ENCODE measurements around the gene TPK1.

The TPK1 gene

DNA sequence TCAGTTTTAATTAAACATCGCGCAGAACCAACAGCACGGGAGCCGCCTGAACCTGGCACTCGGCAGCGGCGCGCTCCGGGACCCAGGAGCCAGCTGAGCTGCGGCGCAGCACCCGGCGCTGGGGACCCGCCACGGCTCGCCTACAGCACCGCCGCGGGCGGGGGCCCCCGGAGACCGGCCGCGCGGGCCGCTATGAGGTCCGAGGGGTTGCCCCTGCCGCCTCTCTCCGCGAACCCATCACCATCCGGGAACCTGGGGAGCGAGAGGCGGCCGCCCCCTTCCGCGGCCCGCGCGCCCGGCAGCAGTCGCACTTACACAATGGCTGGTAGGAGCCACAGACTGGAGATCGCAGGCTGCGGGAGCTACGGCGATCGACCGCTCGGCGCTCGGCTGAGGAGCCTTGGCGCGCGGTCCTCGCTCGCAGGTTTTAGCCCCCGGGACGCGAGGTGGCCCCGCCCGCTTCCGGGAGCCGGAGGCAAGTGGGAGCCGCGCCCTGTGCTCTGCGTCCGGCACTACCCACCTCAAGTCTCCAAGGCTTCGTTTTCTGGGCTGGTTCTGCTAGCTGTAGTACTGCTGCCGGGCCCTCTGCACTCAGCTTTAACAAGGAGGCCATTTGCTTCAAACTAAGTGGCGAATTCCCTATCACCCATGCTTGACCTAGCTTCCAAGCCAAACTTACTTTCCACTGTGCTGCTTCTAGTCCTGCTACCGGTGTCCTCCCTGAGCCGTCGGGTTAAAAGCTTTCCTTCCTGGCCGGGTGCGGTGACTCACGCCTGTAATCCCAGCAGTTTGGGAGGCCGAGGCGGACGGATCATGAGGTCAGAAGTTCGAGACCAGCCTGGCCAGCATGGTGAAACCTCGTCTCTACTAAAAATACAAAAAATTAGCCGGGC, at the start of gene TPK1:
Gene TPK1 (minus strand): TSS at position 402 of the 893 bp plus-strand sequence. CDS start 451 bp downstream, outside the sequence.
- DNase-seq (ENCODE audit: low read depth, low spot score), result peak; percentile 97

GRCh38 chr7:144885478-144885877, 49.6 kb upstream of the TPK1 start:
- DNase-seq (ENCODE audit: low read depth, low spot score), result no peak

DNA sequence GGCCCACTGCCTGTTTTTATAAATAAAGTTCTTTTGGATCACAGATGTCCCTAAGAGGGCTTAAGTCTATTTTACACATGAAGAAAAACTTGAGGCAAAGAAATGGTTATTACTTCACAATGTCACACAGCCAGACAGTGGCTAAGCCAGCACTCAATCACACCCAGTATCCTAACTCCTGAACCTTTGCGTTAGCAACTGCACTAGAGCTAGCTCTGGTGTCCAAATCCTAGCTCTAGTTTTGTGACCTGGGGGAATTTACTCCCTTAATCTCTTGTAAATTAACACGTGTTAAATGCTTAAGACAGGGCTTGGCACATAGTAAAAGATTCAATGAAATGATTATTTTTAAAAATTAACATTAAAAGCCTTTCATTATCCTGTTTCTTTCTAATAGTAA, 49.0 kb upstream of the TPK1 start:
- DNase-seq (ENCODE audit: low read depth, low spot score), result no peak

DNA sequence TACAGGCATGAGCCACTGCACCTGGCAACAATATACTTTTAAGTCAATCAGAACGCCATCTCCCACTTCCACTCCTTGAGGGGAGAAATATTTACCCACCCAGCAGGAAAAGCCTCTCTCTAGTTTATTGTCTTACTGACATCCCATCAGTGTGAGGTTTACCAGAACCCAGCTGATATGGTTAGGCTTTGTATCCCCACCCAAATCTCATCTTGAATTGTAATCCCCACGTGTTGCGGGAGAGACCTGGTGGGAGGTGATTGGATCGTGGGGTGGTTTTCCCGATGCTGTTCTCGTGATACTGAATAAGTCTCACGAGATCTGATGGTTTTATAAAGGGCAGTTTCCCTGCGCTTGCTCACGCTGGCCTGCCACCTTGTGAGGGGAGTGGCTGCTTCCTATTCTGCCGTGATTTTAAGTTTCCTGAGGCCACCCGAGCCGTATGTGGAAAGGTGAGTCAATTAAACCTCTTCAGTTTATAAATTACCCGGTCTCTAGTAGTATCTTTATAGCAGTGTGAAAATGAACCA, 37.5 kb upstream of the TPK1 start:
- DNase-seq (ENCODE audit: low read depth, low spot score), result no peak

DNA sequence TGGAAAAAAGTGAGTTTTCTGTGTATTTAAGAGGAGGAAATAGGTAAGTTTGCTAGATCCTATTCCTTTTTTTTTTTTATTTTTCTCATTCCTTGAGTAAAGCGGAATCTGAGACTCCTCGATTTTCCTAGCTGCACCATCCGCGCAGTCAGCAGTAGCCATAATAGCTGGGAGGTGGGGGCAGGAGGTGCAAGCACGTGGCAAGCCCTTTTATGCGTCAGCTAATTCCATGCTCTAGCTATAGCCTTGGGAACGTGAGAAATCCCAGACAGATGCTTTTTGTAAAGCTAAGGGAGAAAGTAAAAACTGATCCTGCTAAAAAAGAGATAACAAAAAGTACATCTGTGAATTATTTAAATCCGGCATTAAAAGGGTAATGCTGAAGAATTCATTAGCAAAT, 33.2 kb upstream of the TPK1 start:
- DNase-seq (ENCODE audit: low read depth, low spot score), result no peak

DNA sequence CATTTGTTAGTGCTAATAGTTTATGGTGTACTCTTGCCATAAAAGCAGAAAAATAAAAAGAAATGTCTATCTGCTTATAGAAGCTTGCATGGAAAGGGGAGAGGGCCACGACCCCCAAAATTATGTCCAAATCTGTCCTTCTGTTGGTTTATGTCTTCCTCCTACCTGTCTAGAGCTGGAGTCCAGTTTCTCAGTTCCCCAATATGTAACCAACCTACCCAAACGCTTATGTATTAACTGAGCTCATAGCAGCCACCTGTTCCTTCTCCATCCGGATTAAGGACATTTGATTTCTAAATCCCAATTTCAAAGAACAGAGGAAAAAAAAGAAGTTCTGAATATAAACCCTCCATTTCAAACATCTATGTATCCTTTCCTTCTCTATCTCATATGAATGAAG, 30.3 kb upstream of the TPK1 start:
- DNase-seq (ENCODE audit: low read depth, low spot score), result no peak

DNA sequence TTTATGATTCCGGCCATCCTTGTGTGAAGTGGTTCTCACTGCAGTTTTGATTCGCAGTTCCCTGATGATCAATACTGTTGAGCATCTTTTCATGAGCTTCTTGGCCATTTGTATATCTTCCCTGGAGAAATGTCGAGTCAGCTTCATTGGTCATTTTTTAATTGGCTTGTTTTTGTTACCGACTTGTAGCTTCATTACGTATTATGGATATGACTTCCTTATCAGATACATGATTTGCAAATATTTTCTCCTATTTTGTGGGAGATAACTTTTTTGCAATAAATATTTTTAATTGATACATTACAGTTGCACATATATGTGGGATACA, 27.4 kb upstream of the TPK1 start:
- DNase-seq (ENCODE audit: low read depth, low spot score), result no peak

DNA sequence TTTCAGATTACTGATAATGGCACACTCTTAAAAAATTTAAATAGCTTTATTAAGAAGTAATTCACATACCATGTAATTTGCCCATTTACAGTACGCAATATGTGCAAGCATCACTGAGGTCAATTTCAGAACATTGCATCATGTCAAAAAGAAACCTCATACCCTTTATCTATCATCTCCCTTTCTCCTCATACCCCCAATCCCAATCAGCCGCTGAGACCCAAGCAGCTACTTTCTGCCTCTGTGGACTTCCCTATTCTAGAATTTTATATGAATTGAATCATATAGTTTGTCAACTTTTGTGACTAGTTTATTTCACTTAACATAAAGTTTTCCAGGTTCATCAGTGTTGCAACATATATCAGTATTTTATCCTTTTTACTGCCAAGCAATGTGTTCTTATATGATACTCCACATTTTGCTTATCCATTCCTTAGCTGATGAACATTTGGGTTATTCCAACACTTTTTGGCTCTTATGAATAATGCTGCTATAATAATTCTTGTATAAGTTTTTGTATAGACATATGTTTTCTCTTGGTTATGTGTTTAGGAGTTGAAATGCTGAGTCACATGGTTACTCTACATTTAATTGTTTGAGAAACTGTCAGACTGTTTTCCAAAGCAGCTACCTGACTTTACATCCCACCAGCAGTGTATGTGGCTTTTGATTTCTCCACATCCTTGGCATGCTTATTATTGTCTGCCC, 26.9 kb upstream of the TPK1 start:
- DNase-seq (ENCODE audit: low read depth, low spot score), result no peak

- DNase-seq (ENCODE audit: low read depth, low spot score), result no peak
These were observed 23.9 kb upstream of the TPK1 start for GRCh38 chr7:144859739-144860138.

DNA sequence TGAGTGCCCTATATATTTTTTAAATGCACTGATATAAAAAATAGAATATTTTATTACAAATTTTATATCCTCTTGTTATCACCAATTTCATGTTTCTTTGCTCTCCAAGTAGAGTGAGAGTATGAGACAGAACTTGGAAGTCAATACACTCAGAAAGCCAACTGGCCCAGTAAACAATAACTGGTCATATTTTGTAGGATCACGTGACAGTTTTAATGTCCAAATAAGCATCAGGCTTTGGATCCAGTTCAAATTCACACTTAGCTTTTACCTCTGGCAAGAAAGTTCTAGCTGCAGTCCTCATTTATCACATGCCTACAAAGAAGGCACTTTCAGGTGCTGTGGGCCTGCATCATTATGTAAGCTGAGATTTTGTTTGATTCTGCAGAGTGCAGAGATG, 21.6 kb upstream of the TPK1 start:
- no peak for DNase-seq (ENCODE audit: low read depth, low spot score)

DNA sequence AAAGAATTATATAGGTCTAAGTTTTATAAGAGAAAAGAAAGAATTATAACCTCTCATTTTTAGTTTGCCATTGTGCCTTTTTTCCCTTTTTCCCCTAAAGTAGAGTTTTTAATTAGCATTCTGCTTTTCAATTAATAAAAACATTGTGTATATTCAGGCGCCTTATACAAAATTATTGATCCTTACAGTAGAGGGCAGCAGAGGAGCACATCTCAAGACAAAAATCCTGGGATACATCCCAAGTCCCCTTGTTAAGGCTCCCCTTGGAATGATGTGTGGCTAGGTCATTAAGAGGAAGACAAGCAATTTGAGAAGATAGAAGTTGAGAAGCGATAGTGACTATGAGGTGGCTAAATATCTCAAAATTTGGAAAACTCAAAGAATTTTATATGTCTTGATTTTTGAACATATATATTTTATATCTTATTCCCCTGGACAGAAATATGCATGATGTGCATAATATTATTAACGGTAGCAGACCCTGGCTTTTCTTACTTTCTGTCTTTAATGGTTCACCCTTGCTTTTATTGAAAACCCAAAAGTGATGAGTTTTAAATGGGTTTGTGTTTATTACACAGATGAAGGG, 19.1 kb upstream of the TPK1 start:
- DNase-seq (ENCODE audit: low read depth, low spot score), result peak; percentile 46

- no peak for DNase-seq (ENCODE audit: low read depth, low spot score)
These were observed 17.7 kb upstream of the TPK1 start for GRCh38 chr7:144853542-144853941.

- DNase-seq (ENCODE audit: low read depth, low spot score), result no peak
These were observed 12.2 kb upstream of the TPK1 start for GRCh38 chr7:144848078-144848477.

DNA sequence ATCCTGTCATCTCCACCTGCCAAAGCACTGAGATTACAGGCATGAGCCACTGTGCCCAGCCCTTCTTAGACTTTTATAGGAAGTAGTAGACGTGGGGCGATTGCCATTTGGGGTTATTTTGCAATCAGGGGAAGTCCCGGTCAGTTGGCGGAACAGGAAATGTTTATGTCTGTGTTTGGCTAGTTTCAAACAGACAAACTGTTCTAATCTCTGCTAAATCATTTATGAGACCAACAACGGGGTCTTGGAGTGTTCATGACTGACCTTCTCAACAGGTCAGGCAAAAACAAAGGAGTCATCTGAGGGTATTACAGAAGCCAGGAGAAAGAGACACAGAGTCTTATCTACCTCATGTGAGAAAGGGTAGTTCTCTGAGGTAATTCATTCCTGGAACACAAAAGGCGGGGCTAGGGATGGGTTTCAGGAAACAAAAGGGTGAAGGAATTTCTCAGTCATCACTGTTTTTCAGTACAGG, 6.6 kb upstream of the TPK1 start:
- no peak for DNase-seq (ENCODE audit: low read depth, low spot score)

DNA sequence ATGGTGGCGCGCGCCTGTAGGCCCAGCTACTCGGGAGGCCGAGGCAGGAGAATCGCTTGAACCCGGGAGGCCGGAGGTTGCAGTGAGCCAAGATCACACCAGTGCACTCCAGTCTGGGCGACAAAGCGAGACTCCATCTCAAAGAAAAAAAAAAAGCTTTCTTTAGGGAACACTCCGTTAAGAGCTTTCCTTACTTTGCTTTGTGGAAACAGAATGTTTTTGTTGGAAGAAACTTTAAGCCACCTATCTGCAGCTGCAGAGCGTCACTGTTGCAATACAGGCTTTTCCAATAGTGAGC, 641 bp upstream of the TPK1 start:
- no peak for DNase-seq (ENCODE audit: low read depth, low spot score)

DNA sequence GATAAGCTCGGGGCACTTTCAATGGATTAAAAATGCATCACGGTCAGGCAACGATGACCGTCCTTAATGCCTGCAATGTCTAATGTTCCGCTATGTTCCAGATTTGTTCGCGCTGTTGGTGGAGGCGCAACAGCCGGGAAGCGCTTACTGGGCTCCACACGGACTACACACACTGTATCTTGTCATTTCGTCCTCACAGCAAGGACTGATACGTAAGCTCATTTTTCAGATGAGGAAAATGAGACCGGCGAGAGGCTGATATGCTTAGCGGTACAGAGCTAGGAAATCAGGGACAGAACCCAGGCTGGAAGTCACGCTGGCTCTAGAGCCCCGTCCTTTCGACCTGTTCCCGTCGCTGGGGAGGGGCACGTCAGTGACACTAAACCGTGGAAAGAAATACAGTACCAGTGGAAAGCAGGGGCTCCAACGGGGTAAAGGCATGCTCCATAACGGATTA, 670 bp downstream of the TPK1 start:
- DNase-seq (ENCODE audit: low read depth, low spot score), result peak; percentile 69

- DNase-seq (ENCODE audit: low read depth, low spot score), result no peak
These were observed 1.2 kb downstream of the TPK1 start for GRCh38 chr7:144834641-144835144.

DNA sequence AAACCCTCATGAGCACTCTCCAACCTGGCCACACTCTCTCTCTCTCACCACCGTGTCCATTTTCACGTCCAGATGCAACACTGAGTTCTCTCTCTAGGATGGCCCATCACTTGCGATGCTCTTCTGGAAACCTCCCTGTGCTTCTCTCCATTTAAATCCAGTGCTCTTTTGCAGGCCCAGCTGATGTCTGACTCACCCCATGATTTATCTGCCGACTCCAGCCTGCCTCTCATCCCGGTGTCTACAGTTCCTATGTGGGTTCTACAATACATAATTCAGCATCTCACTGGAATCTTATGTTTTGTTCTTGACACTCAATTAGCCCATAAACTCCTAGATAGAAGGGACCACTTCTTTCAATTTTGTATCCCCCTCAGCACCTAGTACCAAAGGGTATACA, 5.0 kb downstream of the TPK1 start:
- DNase-seq (ENCODE audit: low read depth, low spot score), result no peak

DNA sequence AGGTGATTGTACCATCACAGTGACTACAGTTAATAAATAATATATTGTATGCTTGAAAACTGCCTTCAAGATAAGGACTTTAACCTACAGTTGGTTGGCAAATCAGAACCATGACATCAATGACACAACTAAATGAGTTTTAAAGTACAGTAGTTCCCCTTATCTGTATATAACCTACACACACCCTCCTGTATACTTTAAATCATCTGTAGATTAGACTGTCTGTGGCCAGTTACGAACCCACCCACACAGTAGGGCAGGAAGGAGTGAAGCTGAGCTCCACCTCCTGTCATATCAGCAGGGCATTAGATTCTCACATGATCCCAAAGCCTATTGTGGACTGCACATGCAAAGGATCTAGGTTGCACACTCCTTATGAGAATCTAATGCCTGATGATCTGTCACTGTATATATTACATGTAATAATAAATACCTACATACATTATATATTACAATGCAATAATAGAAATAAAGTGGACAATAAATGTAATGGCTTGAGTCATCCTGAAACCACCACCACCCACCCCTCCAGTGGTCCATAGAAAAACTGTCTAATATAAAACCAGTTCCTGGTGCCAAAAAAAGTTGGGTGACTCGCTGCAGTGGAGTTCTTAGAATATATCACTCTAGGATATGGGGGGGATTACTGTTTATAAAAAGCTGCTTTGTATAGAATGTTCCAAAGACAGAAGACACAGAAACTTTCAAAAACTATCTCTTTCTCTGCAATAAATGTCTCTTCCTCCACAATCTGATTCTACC, 5.6 kb downstream of the TPK1 start:
- no peak for DNase-seq (ENCODE audit: low read depth, low spot score)

DNA sequence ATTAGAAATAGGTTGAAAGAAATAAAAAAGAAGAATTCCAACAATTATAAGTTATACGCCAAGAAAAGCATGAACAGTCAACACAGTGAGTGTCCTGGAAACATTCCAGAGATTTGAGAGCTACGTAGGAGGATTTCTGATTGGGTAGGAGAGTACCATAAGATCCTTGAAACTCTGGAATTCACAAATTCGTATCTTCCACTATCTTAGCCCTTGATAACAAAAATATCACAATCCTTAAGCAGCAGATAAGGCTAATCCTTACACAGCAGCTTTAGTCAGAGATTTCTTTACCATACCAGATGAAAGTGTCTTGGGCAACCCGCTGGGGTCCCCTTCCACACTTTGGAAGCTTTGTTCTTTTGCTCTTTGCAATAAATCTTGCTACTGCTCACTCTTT, 8.2 kb downstream of the TPK1 start:
- peak; percentile 82 for DNase-seq (ENCODE audit: low read depth, low spot score)

- DNase-seq (ENCODE audit: low read depth, low spot score), result peak; percentile 26
These were observed 9.6 kb downstream of the TPK1 start for GRCh38 chr7:144826208-144826607.

GRCh38 chr7:144824360-144824759, 11.5 kb downstream of the TPK1 start:
- peak; percentile 71 for DNase-seq (ENCODE audit: low read depth, low spot score)
